Kidney glomerular epithelial cell (primary cell): ENCODE measurements around the gene GINS1.
"Not testable (repeated sequence)": the region's sequence is repeated elsewhere in the genome, so short reads cannot be mapped to it uniquely, and the experiment has no call there.

Experiments used
- DNase-seq: peaks from one replicate; lab custom pipeline; 2025; lab: John Stamatoyannopoulos, UW

GINS1 gene

DNA sequence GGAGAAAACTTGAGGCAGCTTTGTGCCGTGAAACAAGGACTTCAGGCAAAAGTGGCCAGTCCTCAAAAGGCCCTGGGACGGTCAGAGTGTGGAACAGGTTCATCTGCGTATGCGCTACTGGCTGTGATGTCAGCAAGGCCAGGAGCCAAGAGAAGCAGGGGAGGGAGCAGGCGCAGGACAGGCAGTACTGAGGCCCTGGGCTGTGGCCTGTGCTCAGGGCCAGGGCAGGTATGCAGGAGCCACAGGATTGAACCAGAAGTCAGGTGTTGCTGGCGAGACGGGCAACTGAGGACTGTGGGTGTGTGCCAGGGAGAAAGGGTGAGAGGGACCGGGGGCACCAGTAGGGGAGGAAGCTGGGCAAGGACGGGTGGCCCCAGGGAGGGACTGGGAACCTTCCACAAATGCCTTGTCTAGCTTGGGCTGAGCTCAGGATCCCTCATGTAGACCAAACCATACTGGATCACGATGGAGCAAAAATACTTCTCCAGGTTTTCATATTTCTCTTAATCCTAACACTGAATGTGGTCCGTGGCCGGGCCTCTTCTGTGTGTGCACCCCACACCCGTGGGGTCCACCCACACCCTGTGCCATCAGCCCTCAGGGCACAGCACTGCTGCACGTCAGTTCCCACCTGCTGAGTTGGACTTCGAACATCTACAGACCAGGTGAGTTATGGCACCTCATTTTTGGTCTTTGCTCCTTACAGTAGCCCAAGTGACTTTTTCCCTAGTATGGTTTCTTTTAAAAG is 46.9 kb downstream of the GINS1 start:
- DNase-seq: no peak

DNA sequence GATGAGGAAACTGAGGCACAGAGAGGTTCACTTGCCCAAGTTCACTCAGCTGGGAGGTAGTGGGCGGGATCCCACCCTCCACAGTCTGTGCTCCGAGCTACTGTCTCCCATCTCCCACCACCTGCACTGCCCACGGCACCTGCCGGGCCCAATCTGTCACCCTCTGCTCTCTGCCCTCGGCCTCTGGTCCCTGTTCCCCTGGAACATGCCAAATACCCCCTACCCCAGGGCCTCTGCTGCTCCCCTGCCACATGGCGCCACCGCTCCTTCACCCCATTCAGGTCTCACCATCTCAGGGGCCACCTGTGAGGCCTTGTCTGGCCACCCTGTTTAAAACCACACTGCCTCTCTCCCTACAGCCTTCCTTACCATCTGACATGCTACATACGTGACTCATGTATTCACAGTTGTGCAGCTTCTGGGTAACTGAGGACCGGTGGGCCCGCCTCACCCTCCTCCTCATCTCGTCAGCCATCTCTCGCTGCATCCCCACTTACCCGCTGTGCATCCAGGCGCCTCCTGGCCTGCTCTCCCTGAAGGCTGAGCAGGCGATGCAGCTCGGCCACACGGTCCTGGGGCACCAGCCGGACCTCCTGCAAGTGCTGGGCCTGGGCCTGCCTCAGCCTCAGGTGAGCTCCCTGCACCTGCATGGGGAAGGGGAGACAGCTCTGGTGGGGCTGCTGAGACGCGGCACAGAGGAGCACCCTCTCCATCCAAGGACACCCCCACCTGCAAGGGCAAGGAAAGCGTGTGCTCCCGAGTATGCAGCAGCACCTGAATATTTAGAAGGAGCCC is 50.6 kb downstream of the GINS1 start:
- DNase-seq: no peak

DNA sequence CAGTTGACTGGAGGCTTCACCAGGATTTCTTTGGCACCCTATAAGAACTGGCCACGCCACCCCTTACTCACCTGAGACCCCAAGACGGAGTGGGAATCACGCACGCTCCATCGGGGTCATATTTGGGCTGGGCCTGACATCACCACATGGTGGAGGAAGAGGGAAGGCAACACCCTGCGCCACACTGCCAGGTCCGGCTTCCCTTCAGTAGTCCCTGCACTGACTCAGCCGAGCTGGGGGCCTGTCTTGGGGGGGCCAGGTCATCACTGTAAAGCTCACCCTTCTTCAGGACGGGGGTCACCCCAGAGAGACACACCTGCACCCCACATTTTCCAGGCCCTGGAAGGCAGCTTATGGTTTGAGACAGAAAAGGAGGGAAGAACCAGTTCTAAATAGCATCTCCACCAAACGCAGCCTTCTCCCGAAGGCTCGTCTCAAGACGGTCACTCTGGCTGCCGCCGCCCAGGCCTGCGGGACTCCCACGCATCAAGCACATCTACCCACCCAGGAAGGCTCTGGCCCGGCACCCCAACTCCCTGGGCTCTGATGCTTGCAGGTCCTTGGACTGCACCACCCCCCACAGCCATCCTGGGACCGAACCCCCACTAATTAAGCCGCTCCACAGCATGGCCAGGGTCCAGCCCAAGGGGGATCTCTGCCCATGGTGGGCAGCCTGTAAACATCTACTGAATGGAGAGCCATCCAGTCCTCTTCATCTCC is 51.8 kb downstream of the GINS1 start:
- no peak for DNase-seq

DNA sequence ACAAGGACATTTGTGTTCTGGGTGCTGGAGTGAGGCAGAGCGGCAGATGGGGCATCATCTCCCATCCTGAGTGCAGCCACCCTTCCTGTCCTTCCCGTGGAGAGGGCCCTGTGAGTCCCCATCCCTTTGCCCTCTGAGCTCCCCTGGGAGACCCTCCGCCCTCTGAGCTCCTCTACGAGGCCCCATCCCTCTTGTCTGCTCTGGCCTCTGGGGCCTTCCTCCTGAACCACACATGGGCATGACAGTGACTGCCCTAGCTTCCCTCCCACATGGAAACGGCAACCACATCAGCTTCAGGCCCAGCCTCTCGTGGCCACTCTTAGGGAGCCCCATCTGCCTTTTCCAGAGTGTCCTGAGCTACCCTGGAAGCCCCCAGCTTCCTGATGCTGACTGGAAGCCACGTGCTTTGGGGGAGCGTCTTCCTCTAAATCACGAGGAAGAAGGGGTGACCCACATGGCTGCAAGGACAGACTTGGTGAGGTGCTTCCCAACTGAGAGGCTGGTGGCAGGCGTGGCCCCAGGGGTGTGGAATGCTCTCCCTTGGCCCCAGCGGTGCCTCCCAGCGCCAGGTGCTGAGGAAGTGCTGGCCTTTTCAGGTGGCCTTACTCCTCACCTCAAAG is 52.6 kb downstream of the GINS1 start:
- DNase-seq: no peak

DNA sequence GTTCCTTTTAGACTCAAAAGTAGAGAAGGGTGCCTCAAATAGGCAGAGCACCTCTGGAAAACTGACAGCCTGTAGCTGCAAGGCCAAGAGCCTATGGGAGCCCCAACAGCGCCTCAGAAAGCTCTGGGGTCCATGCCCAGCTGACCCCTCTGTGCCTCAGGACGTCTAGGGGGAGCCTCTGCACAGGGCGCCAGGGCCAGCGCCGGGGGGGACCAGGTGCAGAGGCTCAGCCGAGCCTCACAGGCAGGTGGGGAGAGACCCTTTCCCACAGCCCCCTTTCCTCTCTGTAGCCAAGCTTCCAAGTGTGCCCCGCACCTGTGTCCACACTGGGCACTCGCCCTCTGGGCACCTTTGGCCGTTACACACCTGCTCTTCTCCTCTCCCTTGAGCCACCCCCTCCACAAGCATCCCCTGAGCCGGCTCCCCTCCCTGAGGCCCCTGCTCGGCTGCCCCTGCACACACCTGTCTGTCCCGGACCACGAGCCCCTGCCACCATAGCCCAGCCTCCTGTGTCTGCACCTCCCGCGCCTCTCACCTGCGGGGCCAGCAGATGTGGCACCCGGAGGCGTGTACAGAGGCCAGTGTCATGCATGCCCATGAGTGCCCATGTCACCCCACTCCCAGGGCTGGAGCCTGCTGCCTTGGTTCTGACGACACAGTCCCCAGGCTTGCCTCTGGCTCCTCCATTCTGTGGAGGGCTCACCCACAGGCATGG is 53.2 kb downstream of the GINS1 start:
- DNase-seq: no peak

DNA sequence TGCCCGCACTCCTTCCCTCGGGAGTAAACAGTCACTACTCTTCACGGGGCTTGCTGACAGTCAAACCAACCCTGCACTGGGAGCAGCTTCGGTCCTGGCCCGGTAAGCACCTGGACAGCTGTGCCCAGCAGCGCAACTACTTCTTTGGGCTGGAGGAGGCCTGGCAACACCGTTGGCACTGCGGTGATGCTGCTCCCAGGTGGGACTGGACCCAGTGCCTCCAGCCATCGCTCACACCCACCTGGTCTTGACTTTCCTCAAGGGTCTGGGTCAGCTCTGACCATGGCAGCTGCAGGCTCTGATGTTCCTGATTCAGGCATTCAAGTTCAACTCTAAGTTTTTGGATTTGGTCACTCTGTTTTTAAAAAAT is 53.8 kb downstream of the GINS1 start:
- DNase-seq: no peak

DNA sequence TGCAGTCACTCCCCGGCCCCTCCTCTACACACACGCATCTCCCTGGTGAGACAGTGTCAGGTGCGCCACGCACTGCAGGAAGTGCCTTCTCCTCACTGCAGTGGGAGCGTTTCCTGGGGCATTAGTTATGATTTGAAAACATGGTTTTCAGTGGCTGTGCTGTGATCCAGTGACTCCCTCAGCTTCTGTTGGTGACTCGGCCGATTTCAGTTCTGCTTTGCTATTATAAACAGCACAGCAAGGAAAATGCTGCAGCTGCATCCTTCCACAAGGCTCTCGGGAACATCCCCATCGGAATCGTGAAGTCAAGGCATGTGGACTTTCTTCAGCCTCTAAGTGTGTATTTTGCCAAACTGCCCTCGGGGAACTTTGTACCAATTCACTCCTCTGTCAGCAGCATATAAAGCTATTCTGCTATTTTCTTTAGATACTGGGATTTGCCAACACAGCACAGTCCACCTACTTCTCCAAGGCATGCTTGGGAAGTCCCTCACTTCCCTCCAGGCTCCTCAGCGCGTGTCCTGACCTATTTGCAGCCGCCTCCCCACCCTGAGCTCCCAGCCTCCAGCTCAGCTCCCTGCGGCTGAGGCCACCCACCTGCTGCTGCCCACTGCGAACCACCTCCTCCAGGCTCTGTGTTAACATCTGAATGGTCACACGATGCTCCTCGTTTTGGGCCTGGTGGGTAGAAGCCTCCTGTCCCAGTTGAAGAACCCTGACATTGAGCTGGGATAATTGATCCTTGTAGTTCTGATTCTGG is 54.5 kb downstream of the GINS1 start:
- no peak for DNase-seq

DNA sequence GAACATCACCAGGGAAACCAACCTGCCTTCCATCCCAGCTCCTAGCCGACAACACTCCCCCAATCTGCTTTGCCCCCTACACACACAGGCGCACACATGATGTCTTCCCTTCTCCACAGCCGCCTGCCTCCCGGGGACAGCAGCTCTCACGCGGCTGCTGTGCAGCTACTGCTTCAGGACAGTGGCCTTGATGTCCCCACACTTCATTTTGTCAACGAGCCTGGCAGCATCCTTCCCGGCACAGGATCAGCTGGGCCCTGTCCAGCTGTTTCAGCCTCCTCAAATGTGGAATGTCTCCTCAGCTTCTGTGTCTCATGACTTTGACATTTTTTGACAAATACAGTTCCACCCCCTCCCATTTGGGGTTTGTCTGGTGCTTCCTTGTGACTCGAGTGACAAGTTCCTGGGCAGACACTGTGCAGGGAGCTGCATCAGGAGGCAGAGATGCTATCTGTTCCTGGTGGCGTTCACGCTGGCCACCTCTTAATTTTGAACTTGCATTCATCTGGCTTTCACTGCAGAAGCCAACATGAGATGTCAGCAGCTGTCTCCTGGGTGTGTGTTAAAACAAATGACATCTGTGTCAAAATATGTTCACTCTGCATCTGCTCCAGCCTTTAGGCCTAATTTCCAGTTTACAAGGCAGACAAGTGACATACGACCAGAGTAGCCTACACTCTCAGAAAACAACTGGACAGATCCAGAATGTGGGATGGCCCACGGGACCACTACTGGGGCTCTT is 57.2 kb downstream of the GINS1 start:
- DNase-seq: no peak

DNA sequence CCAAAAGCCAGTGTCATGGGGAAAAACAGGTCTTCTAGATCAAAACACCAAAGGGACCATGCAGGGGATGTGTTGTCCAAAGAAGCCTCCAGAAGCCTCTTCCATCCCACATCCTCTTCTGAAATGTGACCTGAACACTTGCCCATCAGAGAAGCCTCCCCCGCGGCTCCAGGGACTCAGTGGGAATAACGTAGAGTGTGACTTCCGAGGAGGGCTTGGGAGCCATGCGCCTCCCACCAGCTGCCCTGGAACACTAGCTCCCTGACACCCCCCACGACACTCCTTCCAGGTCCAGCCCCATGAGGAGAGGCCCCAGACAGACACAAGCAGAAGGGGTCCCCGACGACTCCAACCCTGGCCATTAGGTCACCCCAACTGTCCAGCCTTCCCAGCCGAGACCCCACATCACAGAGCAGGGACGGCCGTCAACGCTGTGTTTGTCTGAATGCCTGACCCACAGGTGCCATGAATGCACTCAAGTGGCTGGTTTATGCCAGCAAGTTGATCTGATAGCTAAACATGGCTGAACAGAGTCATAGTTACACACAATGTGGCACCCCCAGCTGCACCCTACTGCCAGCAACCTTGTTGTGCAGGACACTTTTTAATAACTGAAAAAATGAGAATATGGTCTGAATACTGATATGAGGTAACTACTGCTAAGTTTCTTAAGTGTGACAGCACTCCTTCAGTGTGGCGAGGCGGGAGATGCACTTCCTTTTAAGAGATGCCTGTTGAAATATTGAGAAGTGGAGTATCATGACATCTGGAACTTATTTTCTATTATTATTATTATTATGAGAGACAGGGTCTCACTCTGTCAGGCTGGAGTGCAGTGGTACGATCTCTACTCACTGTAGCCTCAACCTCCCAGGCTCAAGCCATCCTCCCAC is 58.0 kb downstream of the GINS1 start:
- DNase-seq: no peak

DNA sequence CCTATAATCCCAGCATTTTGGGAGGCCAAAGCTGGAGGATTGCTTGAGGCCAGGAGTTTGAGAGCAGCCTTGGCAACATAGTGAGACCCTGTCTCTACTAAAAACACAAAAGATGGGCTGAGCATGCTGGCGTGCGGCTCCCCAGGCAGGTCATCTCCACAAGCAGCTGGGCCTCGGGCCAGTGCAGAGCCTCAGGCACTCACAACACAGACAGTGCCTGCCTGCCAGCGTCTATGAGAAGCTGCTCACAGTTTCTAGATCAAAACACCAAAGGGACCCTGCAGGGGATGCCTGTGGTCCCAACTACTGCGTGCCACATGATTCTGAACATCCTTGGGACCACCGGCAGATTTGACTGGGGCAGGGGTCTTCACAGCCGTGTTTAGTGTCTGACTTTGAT is 59.4 kb downstream of the GINS1 start:
- DNase-seq: no peak

DNA sequence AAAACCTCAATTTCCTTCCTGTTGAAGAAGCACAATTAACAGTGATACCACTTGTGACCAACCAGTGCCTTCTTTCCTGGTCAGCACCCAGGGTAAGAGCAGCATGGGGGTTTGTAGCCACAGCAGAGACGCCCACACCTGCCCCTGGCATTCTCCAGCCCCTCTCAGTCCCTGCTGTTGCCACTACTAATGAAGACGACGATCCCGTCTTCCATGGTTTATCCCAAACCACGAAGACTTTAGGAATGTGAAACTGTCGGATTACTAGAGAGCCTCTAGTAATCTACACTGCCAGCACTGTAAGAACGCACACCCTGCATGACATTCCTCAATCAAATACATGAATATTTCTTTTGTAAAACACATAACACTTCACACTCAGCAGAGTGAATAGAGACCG is 60.0 kb downstream of the GINS1 start:
- no peak for DNase-seq

DNA sequence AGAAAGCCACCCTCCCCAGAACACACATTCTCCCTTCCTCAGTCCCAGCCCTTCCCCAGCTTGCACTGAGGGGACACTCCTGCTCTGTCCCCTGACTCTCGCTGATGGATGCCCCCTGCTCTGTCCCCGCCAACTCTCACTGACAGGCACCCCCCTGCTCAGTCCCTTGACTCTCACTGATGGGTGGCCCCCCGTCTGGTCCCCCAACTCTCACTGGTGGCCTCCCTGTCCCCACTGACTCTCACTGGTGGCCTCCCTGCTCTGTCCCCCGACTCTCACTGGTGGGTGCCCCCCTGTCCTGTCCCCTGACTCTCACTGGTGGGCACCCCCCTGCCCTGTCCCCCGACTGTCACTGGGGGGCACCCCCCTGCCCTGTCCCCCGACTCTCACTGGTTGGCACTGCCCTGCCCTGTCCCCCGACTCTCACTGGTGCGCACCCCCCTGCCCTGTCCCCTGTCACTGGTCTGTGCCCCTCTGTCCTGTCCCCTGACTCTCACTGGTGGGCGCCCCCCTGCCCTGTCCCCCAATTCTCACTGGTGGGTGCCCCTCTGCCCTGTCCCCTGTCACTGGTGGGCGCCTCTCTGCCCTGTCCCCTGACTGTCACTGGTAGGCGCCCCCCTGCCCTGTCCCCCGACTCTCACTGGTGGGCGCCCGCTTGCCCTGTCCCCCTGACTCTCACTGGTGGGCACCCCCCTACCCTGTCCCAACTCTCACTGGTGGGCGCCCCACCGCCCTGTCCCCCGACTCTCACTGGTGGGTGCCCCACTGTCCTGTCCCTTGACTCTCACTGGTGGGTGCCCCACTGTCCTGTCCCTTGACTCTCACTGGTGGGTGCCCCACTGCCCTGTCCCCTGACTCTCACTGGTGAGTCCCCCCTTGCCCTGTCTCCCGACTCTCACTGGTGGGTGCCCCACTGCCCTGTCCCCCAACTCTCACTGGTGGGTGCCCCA is 60.9 kb downstream of the GINS1 start:
- no peak for DNase-seq

DNA sequence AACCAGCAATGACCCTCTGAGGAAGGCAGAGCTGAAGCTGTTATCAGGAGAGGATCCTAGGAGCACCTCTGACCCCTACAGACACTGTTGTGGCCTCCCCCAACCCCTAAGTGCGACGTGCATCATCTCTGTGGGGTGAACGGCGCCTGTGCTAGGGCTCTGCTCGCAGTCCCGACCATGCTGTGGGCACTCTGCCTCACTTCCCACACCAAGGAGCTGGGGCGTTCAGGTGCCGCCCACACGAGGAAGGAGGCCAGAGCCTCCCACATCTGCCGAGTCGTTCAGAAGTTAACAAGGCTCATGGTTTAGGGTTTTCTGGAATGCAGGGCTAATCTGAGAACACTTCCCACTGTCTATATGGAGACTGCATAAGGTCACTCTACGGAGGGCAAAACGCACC is 62.1 kb downstream of the GINS1 start:
- DNase-seq: no peak

DNA sequence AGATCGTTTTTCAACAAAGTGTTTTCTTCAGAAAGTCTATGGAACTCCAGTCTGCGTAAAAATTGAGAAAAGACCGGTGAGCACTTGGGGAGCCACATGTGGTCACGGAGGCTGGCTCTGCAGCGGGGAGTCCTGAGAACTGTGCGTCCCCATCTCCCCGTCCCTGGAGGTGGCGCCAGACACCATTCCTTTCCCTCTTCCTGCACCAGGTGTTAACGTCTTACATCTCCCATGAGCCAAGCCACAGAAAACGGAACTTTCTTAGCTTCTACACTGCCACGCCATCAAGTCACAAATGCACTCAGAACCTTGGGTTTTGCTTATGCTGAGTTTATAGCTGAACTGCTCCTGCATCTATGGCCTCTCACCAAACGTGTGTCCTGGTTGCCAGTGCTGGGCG is 62.6 kb downstream of the GINS1 start:
- DNase-seq: no peak

DNA sequence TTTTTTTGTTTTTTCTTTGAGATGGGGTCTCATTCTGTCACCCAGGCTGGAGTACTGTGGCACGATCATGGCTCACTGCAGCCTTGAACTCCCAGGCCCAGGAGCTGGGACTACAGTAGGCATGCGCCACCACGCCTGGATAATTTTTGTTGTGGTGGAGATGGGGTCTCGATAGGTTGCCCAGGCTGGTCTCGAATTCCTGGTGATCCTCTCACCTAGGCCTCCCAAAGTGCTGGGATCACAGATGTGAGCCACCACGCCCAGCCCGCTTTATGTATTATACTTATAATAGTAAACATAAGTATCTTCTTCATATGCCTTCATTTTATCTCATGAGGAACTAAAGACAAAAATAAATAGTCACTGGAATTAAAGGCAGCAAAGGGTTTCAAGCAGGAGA is 63.5 kb downstream of the GINS1 start:
- no peak for DNase-seq

DNA sequence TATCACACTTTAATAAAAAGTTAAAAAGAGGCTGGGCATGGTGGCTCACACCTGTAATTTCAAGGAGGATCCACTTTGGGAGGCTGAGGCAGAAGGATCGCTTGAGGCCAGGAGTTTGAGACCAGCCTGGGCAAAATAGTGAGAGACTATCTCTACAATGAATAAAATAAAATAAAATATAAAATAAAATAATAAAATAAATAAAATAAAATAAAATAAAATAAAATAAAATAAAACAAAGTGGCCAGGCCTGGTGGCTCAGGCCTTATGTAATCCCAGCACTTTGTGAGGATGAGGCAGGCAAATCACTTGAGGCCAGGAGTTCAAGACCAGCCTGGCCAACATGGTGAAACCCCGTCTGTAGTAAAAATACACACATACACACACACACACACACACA is 65.8 kb downstream of the GINS1 start:
- not testable (repeated sequence) for DNase-seq

DNA sequence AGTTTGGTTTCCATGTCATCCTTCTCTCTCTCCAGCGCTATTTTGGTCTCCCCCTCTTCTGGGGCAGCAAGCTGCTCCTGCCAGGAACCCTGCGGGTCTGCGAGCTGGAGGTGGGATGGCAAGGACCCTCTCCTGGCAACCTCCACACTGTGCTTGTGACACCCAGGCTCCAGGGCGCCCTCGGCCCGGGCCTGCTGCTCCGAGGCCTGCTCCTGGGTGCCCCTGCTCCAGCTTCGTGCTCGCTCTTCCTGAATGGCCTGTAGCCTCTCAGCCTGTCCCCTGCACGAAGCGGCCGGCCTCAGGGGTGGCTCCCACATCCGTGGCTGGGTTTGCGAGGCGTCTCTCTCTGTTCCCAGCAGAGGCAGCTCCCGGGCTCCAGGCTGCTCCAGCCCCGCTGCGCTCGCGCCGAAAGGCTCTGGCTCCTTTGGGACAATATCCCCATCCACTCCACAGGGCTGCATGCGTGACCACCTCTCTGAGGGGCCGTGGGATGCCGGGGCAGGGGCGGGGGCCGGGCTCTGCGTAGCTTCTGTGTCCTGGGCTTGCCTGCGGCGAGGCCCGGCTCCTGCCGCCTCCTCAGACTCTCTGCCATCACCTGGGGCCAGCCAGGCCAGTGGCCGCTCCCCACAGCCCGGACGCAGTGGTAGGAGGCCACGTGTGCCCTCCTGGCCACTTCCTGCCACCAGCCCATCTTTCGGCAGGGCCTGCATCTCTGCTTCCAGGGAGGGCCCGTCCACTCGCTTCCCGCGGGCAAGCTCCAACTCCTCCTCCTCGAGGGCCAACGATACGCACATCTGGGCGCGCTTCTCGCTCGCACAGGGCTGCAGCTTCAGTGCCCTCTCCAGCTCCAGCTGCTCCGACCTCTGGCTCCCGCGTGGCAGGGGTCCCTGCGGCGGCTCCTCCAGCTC is 68.9 kb downstream of the GINS1 start:
- DNase-seq: no peak
